Endothelial cell of umbilical vein (primary cell): Measurements from ENCODE around the gene NBEA.

Experiments
- POLR2A ChIP-seq: IDR thresholded peaks from 2 replicates; pipeline ENCODE4 v1.6.1; 2012; ENCODE audit warnings: low read depth, mild to moderate bottlenecking, control low read depth, low read length
- POLR2AphosphoS5 ChIP-seq: IDR thresholded peaks from 2 replicates; pipeline ENCODE4 v1.6.1; 2012; ENCODE audit warnings: low read depth, mild to moderate bottlenecking, control low read depth, low read length, moderate library complexity; ENCODE audit not compliant: insufficient read depth
- TF ChIP-seq, protein P1 (sequence below), 2 donors: IDR thresholded peaks; 1 replicate in 1 of 2; 2 replicates in 1 of 2; pipeline ENCODE4 v1.5.1; 2011; ENCODE audit warnings: low read length in 2 of 2, mild to moderate bottlenecking in 2 of 2, moderate library complexity in 2 of 2, control low read depth in 1 of 2, inconsistent platforms in 1 of 2, low read depth in 1 of 2; ENCODE audit not compliant: insufficient read depth in 1 of 2; ENCODE audit errors: extremely low read depth in 1 of 2
- TF ChIP-seq, protein P2 (sequence below): IDR thresholded peaks from 2 replicates; pipeline ENCODE4 v1.6.1; 2011; ENCODE audit not compliant: insufficient read depth, insufficient read length

DNA sequence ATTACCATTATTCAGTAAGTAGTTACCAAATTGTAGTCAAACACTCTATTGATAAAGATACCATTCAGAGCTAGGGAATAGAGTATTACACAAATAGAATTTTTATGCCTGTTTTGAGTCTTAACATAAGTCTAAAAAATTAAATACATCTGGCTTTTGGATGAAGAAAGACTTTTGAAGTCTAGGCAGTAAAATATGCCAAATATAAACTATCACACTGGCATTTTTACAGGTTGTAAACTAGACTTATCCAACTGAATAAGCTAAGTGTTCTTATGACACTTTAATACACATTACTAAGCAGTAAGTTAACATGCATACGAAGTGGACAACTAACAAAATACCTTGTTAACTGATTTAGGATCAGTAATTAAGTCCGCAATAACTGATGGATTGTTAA, 425.5 kb downstream of the NBEA start:
- TF ChIP-seq POLR2A (no peak), POLR2AphosphoS5 (no peak)
- TF ChIP-seq, protein P1, sequence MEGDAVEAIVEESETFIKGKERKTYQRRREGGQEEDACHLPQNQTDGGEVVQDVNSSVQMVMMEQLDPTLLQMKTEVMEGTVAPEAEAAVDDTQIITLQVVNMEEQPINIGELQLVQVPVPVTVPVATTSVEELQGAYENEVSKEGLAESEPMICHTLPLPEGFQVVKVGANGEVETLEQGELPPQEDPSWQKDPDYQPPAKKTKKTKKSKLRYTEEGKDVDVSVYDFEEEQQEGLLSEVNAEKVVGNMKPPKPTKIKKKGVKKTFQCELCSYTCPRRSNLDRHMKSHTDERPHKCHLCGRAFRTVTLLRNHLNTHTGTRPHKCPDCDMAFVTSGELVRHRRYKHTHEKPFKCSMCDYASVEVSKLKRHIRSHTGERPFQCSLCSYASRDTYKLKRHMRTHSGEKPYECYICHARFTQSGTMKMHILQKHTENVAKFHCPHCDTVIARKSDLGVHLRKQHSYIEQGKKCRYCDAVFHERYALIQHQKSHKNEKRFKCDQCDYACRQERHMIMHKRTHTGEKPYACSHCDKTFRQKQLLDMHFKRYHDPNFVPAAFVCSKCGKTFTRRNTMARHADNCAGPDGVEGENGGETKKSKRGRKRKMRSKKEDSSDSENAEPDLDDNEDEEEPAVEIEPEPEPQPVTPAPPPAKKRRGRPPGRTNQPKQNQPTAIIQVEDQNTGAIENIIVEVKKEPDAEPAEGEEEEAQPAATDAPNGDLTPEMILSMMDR (IDR thresholded peaks at IDR 0.05; ENCODE audit: extremely low read depth in 1 of 2, insufficient read depth in 1 of 2, low read depth in 1 of 2, low read length in 2 of 2), result no peak
- TF ChIP-seq, protein P2, sequence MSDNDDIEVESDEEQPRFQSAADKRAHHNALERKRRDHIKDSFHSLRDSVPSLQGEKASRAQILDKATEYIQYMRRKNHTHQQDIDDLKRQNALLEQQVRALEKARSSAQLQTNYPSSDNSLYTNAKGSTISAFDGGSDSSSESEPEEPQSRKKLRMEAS, result no peak
